Measurements from ENCODE around the gene TBCD.

Gene TBCD

DNA sequence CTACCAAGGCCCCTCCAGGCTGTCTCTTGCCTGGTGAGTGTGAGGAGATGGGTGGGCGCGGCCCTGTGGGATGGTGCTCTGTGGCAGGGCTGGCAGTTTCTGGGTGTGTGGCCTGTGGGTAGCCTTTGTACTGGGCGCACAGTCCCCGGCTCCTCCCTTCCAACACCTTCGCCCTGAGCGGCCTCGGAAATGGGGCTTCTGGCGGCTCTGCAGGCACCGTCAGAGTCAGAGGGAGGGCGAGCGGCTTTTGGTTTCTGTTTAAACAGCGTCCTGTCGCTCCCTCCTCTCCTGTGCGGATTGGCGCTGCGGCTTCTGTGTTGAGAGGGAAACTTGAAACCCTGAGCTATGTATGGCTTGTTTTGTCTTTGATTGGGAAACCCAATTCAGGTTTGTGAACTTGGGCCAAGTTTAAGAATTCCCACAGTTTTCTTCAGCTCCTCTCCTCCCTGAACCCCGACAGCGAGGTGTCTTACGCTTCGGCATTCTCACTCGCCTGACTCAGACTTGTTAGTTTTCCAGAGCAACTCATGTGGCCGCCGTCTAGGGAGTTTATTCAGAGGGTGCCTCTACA lies 96.2 kb downstream of the TBCD start:
- no peak for DNase-seq (ENCODE audit: low spot score)
- in situ Hi-C loops (cut with MboI; ENCODE audit: low sequenced_read_pairs, unreplicated experiment), result no loop called here
- TF ChIP-seq, protein P1, sequence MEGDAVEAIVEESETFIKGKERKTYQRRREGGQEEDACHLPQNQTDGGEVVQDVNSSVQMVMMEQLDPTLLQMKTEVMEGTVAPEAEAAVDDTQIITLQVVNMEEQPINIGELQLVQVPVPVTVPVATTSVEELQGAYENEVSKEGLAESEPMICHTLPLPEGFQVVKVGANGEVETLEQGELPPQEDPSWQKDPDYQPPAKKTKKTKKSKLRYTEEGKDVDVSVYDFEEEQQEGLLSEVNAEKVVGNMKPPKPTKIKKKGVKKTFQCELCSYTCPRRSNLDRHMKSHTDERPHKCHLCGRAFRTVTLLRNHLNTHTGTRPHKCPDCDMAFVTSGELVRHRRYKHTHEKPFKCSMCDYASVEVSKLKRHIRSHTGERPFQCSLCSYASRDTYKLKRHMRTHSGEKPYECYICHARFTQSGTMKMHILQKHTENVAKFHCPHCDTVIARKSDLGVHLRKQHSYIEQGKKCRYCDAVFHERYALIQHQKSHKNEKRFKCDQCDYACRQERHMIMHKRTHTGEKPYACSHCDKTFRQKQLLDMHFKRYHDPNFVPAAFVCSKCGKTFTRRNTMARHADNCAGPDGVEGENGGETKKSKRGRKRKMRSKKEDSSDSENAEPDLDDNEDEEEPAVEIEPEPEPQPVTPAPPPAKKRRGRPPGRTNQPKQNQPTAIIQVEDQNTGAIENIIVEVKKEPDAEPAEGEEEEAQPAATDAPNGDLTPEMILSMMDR (IDR thresholded peaks at IDR 0.05; ENCODE audit: borderline replicate concordance, control extremely low read depth, extremely low read depth, insufficient read depth, missing control alignments), result no peak

- TF ChIP-seq, protein P1 (IDR thresholded peaks at IDR 0.05; ENCODE audit: borderline replicate concordance, control extremely low read depth, extremely low read depth, insufficient read depth, missing control alignments), result no peak
- in situ Hi-C loops (cut with MboI; ENCODE audit: low sequenced_read_pairs, unreplicated experiment), result no loop called here
- DNase-seq (ENCODE audit: low spot score), result no peak
Observed at GRCh38 chr17:82849076-82849945, 97.4 kb downstream of the TBCD start.

GRCh38 chr17:82851381-82851780 lies 99.5 kb downstream of the TBCD start:
- DNase-seq (ENCODE audit: low spot score), result no peak
- in situ Hi-C loops (cut with MboI; ENCODE audit: low sequenced_read_pairs, unreplicated experiment), result no loop called here
- TF ChIP-seq, protein P1 (IDR thresholded peaks at IDR 0.05; ENCODE audit: borderline replicate concordance, control extremely low read depth, extremely low read depth, insufficient read depth, missing control alignments), result no peak

DNA sequence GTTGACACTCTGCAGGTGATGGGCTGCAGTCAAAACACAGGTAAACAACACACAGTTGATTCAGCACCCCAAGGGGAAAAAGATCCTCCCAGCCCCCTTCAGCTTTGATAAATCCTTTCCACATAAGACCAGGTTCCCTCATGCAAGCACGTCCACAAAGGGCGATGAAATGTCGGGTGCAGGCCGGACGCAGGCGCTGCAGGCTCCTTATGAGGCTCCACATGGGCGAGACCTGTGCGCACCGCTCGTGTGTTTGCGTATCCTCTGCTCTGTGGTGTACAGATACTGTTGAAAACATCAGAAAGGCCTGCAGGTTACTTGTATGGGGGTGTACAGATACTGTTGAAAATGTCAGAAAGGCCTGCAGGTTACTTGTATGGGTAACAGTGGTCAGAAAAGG lies 102.4 kb downstream of the TBCD start:
- in situ Hi-C loops (cut with MboI; ENCODE audit: low sequenced_read_pairs, unreplicated experiment), result no loop called here
- DNase-seq (ENCODE audit: low spot score), result no peak
- TF ChIP-seq, protein P1 (IDR thresholded peaks at IDR 0.05; ENCODE audit: borderline replicate concordance, control extremely low read depth, extremely low read depth, insufficient read depth, missing control alignments), result no peak

- TF ChIP-seq, protein P1 (IDR thresholded peaks at IDR 0.05; ENCODE audit: borderline replicate concordance, control extremely low read depth, extremely low read depth, insufficient read depth, missing control alignments), result no peak
- in situ Hi-C loops (cut with MboI; ENCODE audit: low sequenced_read_pairs, unreplicated experiment), result no loop called here
Observed at GRCh38 chr17:82856361-82856760, 104.5 kb downstream of the TBCD start.

GRCh38 chr17:82858376-82859126 lies 106.7 kb downstream of the TBCD start:
- DNase-seq (ENCODE audit: low spot score), result no peak
- TF ChIP-seq, protein P1 (IDR thresholded peaks at IDR 0.05; ENCODE audit: borderline replicate concordance, control extremely low read depth, extremely low read depth, insufficient read depth, missing control alignments), result no peak
- in situ Hi-C loops (cut with MboI; ENCODE audit: low sequenced_read_pairs, unreplicated experiment), result no loop called here

More at GRCh38 chr17:82856361-82856760, 104.5 kb downstream of the TBCD start:
- DNase-seq (ENCODE audit: low spot score), result no peak

Data from GM13976 (cell line).